ENCODE measurements around the gene ABCC4.

GRCh38 chr13:95317039-95317989 lies 16.1 kb upstream of the ABCC4 start:
- no peak for TF ChIP-seq CTCF (IDR thresholded peaks at IDR 0.05; ENCODE audit: low read depth, low read length, missing input control)
- no peak for TF ChIP-seq JUND (IDR thresholded peaks at IDR 0.05)
- TF ChIP-seq YY1 (IDR thresholded peaks at IDR 0.05) = no peak
- no peak for TF ChIP-seq RXRA (IDR thresholded peaks at IDR 0.05)
- no peak for TF ChIP-seq TAF1 (conservative IDR thresholded peaks at IDR 0.05)
- TF ChIP-seq ATF3 (IDR thresholded peaks at IDR 0.05) = no peak
- TF ChIP-seq FOXA1 (IDR thresholded peaks at IDR 0.05) = no peak
- TF ChIP-seq EGR1 (IDR thresholded peaks at IDR 0.05; ENCODE audit: low read depth in 2 of 2) = no peak
- TF ChIP-seq MAX (IDR thresholded peaks at IDR 0.05) = no peak
- no peak for TF ChIP-seq RAD21 (IDR thresholded peaks at IDR 0.05)
- TF ChIP-seq REST (IDR thresholded peaks at IDR 0.05) = no peak
